HCT116 (cell line): Measurements from ENCODE around the gene ABR. TPM values are rescaled to one million over a fixed set of nuclear protein-coding genes. Genes with fewer than 3 reads are reported as not detected.

ENCODE experiments used
- ATAC-seq: fragments of 200-7000 bp; cut with Tn5 transposase; 2 replicates; pipeline ENCODE4 v1.9.1; 2020; ENCODE audit warnings: mild to moderate bottlenecking, moderate library complexity
- BruUV-seq: library from RNA; stranded (reverse); fragments of 400-500 nt; replicated peaks from 2 replicates; lab custom pipeline; 2021; lab: Mats Ljungman, UMichigan
- CTCF ChIA-PET: fragments of 300-600 bp; sonication (Branson Sonifier 250); formaldehyde crosslinking; loops from one replicate; lab custom pipeline; 2021; ENCODE audit warnings: antibody characterized with exemption; lab: Charles Lee
- POLR2A ChIA-PET: fragments of 300-600, 350-600 bp; sonication (Branson Sonifier 250); formaldehyde crosslinking; loops from one replicate; lab custom pipeline; 2021; ENCODE audit warnings: antibody characterized with exemption; lab: Charles Lee
- RAD21 ChIA-PET, 2 experiments: fragments of 300-600 bp; sonication (Branson Sonifier 250); formaldehyde crosslinking; loops; one replicate each; lab custom pipeline; 2023; ENCODE audit warnings: low total read pairs in 2 of 2; ENCODE audit not compliant: uncharacterized antibody in 2 of 2, unreplicated experiment in 2 of 2, low non-redundant PET in 1 of 2; lab: Charles Lee
- DNase-seq: peaks from one replicate; pipeline ENCODE4 v3.0.0-alpha.2; 2010; ENCODE audit warnings: low read depth, low spot score
- H2AFZ ChIP-seq: fragments of 200-600 bp; shearing (Covaris generic), sonication (generic); 2 replicates; pipeline ENCODE4 v1.6.1; 2017; ENCODE audit warnings: low read depth, mixed run types, mixed read lengths, antibody characterized with exemption, low read length; ENCODE audit not compliant: poor library complexity, severe bottlenecking
- H3K27ac ChIP-seq: 2 replicates; pipeline ENCODE4 v1.5.1; 2012; ENCODE audit warnings: low read depth, low read length
- H3K27me3 ChIP-seq: fragments of 200-600 bp; sonication (generic); 2 replicates; pipeline ENCODE4 v1.6.1; 2016; ENCODE audit warnings: mixed run types, low read length, mixed read lengths; ENCODE audit not compliant: insufficient read depth
- H3K36me3 ChIP-seq, 2 experiments: fragments of 200-500 bp in 1 of 2; fragments of 200-600 bp in 1 of 2; sonication (Bioruptor generic) in 1 of 2; sonication (generic) in 1 of 2; 2 replicates each; pipeline versions ENCODE4 v1.5.1 to v1.6.1; 2014 to 2016; ENCODE audit warnings: low read length in 2 of 2, inconsistent platforms in 1 of 2, mixed read lengths in 1 of 2, mixed run types in 1 of 2; ENCODE audit not compliant: insufficient read depth in 2 of 2, control insufficient read depth in 1 of 2
- H3K4me1 ChIP-seq, 2 experiments: fragments of 200-600 bp in 1 of 2; sonication (generic) in 1 of 2; 2 replicates each; pipeline versions ENCODE4 v1.5.1 to v1.6.1; 2012 to 2017; ENCODE audit warnings: low read length in 2 of 2, inconsistent platforms in 1 of 2, mild to moderate bottlenecking in 1 of 2, mixed read lengths in 1 of 2, mixed run types in 1 of 2, moderate library complexity in 1 of 2; ENCODE audit not compliant: insufficient read depth in 2 of 2, control insufficient read depth in 1 of 2
- H3K4me2 ChIP-seq: fragments of 200-600 bp; sonication (generic); 2 replicates; pipeline ENCODE4 v1.6.1; 2017; ENCODE audit warnings: mixed run types, low read length, mixed read lengths
- H3K4me3 ChIP-seq, 2 experiments: fragments of 200-600 bp in 1 of 2; sonication (generic) in 1 of 2; replicated peaks in 1 of 2; 2 replicates each; pipeline ENCODE4 v1.5.1; 2011 to 2016; ENCODE audit warnings: low read length in 2 of 2, control low read depth in 1 of 2, low read depth in 1 of 2, mild to moderate bottlenecking in 1 of 2, mixed read lengths in 1 of 2, mixed run types in 1 of 2
- H3K79me2 ChIP-seq: fragments of 200-600 bp; sonication (generic); 2 replicates; pipeline ENCODE4 v1.6.1; 2017; ENCODE audit warnings: mild to moderate bottlenecking, mixed run types, low read length, moderate library complexity, mixed read lengths; ENCODE audit not compliant: insufficient read depth
- H3K9ac ChIP-seq: fragments of 200-600 bp; sonication (generic); 2 replicates; pipeline ENCODE4 v1.6.1; 2016; ENCODE audit warnings: low read length, mixed read lengths
- H3K9me2 ChIP-seq: fragments of 200-600 bp; sonication (generic), shearing (Covaris generic); 2 replicates; pipeline ENCODE4 v1.6.1; 2017; ENCODE audit warnings: mixed run types, mild to moderate bottlenecking, moderate library complexity; ENCODE audit not compliant: insufficient read depth
- H3K9me3 ChIP-seq, 2 experiments: fragments of 200-500 bp in 1 of 2; fragments of 200-600 bp in 1 of 2; sonication (Bioruptor generic) in 1 of 2; sonication (generic) in 1 of 2; 2 replicates each; pipeline ENCODE4 v1.6.1; 2014 to 2017; ENCODE audit warnings: low read length in 2 of 2, mixed read lengths in 2 of 2, inconsistent platforms in 1 of 2, low read depth in 1 of 2, mild to moderate bottlenecking in 1 of 2, mixed run types in 1 of 2, moderate library complexity in 1 of 2; ENCODE audit not compliant: control insufficient read depth in 1 of 2, insufficient read depth in 1 of 2
- H4K20me1 ChIP-seq: fragments of 200-600 bp; sonication (generic), shearing (Covaris generic); 2 replicates; pipeline ENCODE4 v1.6.1; 2017; ENCODE audit warnings: mixed run types, mild to moderate bottlenecking, moderate library complexity; ENCODE audit not compliant: insufficient read depth
- ATF3 ChIP-seq: IDR thresholded peaks from 2 replicates; pipeline ENCODE4 v1.6.1; 2012
- CTCF ChIP-seq, 3 experiments: fragments of 200-600 bp in 1 of 3; sonication (generic) in 1 of 3; IDR thresholded peaks in 2 of 3; conservative IDR thresholded peaks in 1 of 3; 2 replicates each; pipeline ENCODE4 v1.5.1; 2012 to 2017; ENCODE audit warnings: low read depth in 2 of 3, low read length in 2 of 3, antibody characterized with exemption in 1 of 3, borderline replicate concordance in 1 of 3, control low read depth in 1 of 3, mild to moderate bottlenecking in 1 of 3, mixed read lengths in 1 of 3, mixed run types in 1 of 3, moderate library complexity in 1 of 3; ENCODE audit not compliant: insufficient read depth in 1 of 3
- EGR1 ChIP-seq: IDR thresholded peaks from 2 replicates; pipeline ENCODE4 v1.6.1; 2012; ENCODE audit warnings: low read depth
- ELF1 ChIP-seq: IDR thresholded peaks from 2 replicates; pipeline ENCODE4 v1.6.1; 2012; ENCODE audit warnings: low read depth, borderline replicate concordance
- FOSL1 ChIP-seq: IDR thresholded peaks from 2 replicates; pipeline ENCODE4 v1.6.1; 2012; ENCODE audit warnings: low read depth
- MAX ChIP-seq: IDR thresholded peaks from 2 replicates; pipeline ENCODE4 v1.6.1; 2012
- POLR2A ChIP-seq: IDR thresholded peaks from 2 replicates; pipeline ENCODE4 v1.7.0; 2011; ENCODE audit warnings: borderline replicate concordance; ENCODE audit not compliant: insufficient read depth, insufficient read length; ENCODE audit errors: extremely low read depth
- POLR2AphosphoS5 ChIP-seq: IDR thresholded peaks from 2 replicates; pipeline ENCODE4 v1.6.1; 2011; ENCODE audit warnings: mild to moderate bottlenecking, low read depth, low read length, moderate library complexity
- RAD21 ChIP-seq: IDR thresholded peaks from 2 replicates; pipeline ENCODE4 v1.6.1; 2012; ENCODE audit warnings: low read depth, mild to moderate bottlenecking
- SIN3A ChIP-seq: IDR thresholded peaks from 2 replicates; pipeline ENCODE4 v1.6.1; 2012; ENCODE audit warnings: low read depth
- SRF ChIP-seq: IDR thresholded peaks from 2 replicates; pipeline ENCODE4 v1.6.1; 2012; ENCODE audit warnings: low read depth
- ZBTB33 ChIP-seq: IDR thresholded peaks from 2 replicates; pipeline ENCODE4 v1.6.1; 2011; ENCODE audit warnings: mild to moderate bottlenecking, low read length, moderate library complexity; ENCODE audit not compliant: insufficient replicate concordance; ENCODE audit errors: extremely low read depth
- ZNF274 ChIP-seq: fragments of 200-500 bp; sonication (Bioruptor generic); IDR thresholded peaks from 2 replicates; pipeline ENCODE4 v1.6.1; 2014; ENCODE audit warnings: mild to moderate bottlenecking, low read depth, low read length, inconsistent platforms
- intact Hi-C: fragments of 100-400 bp; cut with micrococcal nuclease; formaldehyde crosslinking; loops from 2 replicates; pipeline ENCODE4 v1.10.0; 2022
- total RNA-seq: library from RNA; stranded (reverse); gene quantifications from one replicate; pipeline ENCODE4 v1.2.1, GENCODE V29; 2021; ENCODE audit not compliant: unreplicated experiment

Gene ABR
- total RNA-seq, 1 experiment from 2014 or later = 58.5 TPM

GRCh38 chr17:1145311-1145986 is 34.3 kb downstream of the ABR start:
- no peak for DNase-seq
- H3K4me3 ChIP-seq = no peak overlapping the region
- intact Hi-C loops = no loop called here
- no peaks in the 10 kb centered on the region for H3K27me3 ChIP-seq
- no peak overlapping the region for H3K4me2 ChIP-seq
- H3K79me2 ChIP-seq = no peaks in the 10 kb centered on the region
- H3K4me1 ChIP-seq = peaks cover 5 to 10% of the 10 kb centered on the region in 2 experiments
- no peaks in the 10 kb centered on the region for H3K36me3 ChIP-seq
- no TSS peak for BruUV-seq
- H2AFZ ChIP-seq = no peak overlapping the region
- no peak overlapping the region for H3K27ac ChIP-seq
- H3K9me3 ChIP-seq = no peaks in the 10 kb centered on the region; a peak in 1 of 4 replicates
- RAD21 ChIA-PET = interaction anchor here in 1 of 2 experiments (0.7 kb wide), 1 partner anchor 87 kb away, joined by 3 read pairs; no protein-coding TSS in a partner anchor
- TF ChIP-seq POLR2A (no peak), SIN3A (no peak), POLR2AphosphoS5 (no peak), EGR1 (no peak), ELF1 (no peak), MAX (no peak), ATF3 (no peak), ZBTB33 (no peak), FOSL1 (no peak), RAD21 (no peak), CTCF (IDR thresholded peaks at IDR 0.05 in 2 of 3, conservative IDR thresholded peaks at IDR 0.05 in 1 of 3; ENCODE audit: borderline replicate concordance in 1 of 3, insufficient read depth in 1 of 3, low read depth in 2 of 3, low read length in 2 of 3) (no peak), SRF (no peak), ZNF274 (no peak)
- no peaks in the 10 kb centered on the region for H3K9me2 ChIP-seq
- no peak for ATAC-seq
- H3K9ac ChIP-seq = no peak overlapping the region
- no peaks in the 10 kb centered on the region for H4K20me1 ChIP-seq
- CTCF ChIA-PET = interaction anchor here (3.5 kb wide), 1 partner anchor 89 kb away, joined by 27 read pairs; no protein-coding TSS in a partner anchor
- POLR2A ChIA-PET = no interaction called here
